Small intestine (tissue), 7 donors: ENCODE results near the gene TSKU. TPM values are rescaled to one million over a fixed set of nuclear protein-coding genes. Genes with fewer than 3 reads are reported as not detected.

Experiments
- DNase-seq, 2 donors: peaks; one replicate each; pipeline versions ENCODE4 v3.0.0 to v3.0.0-alpha.2; 2013
- FAIRE-seq: peaks from 2 replicates; lab custom pipeline; 2012; peaks lifted over from hg19 to GRCh38; lab: Jason Lieb, UNC
- H3K27ac ChIP-seq, 3 donors: one replicate each; pipeline ENCODE4 v1.5.1; 2013; ENCODE audit warnings: low read length in 2 of 3, mild to moderate bottlenecking in 2 of 3, control low read depth in 1 of 3, inconsistent platforms in 1 of 3, low read depth in 1 of 3, moderate library complexity in 1 of 3
- H3K27me3 ChIP-seq, 3 donors: one replicate each; pipeline ENCODE4 v1.6.1; 2013; ENCODE audit warnings: low read length in 3 of 3, inconsistent platforms in 1 of 3; ENCODE audit not compliant: control insufficient read depth in 3 of 3, insufficient read depth in 3 of 3
- H3K36me3 ChIP-seq, 3 donors: one replicate each; pipeline ENCODE4 v1.6.1; 2013; ENCODE audit warnings: low read length in 3 of 3, inconsistent platforms in 1 of 3, low read depth in 1 of 3, mild to moderate bottlenecking in 1 of 3, moderate library complexity in 1 of 3; ENCODE audit not compliant: control insufficient read depth in 3 of 3, insufficient read depth in 2 of 3
- H3K4me1 ChIP-seq, 3 donors: one replicate each; pipeline ENCODE4 v1.6.1; 2013; ENCODE audit warnings: low read length in 2 of 3, inconsistent platforms in 1 of 3, low read depth in 1 of 3, mild to moderate bottlenecking in 1 of 3, moderate library complexity in 1 of 3; ENCODE audit not compliant: control insufficient read depth in 3 of 3, insufficient read depth in 2 of 3
- H3K4me3 ChIP-seq, 3 donors: one replicate each; pipeline ENCODE4 v1.5.1; 2013; ENCODE audit warnings: low read length in 3 of 3, control low read depth in 1 of 3, inconsistent platforms in 1 of 3, low read depth in 1 of 3, mild to moderate bottlenecking in 1 of 3, moderate library complexity in 1 of 3
- H3K9me3 ChIP-seq, 2 donors: one replicate each; pipeline ENCODE4 v1.6.1; 2013; ENCODE audit warnings: low read depth in 1 of 2, low read length in 1 of 2; ENCODE audit not compliant: control insufficient read depth in 2 of 2, insufficient read depth in 1 of 2
- WGBS, 3 donors: extraction: QIAGEN DNeasy Blood & Tissue Kit; methylation state at CpG; one replicate each; pipeline ENCODE4 v1.1.7; 2013; 5-methylcytosine and 5-hydroxymethylcytosine counted together
- polyA plus RNA-seq, 4 donors: library from polyadenylated mRNA; stranded (reverse) in 3 of 4; unstranded in 1 of 4; fragments of 200-250 nt in 3 of 4; fragments of 120-200 nt in 1 of 4; gene quantifications; one replicate each; pipeline versions ENCODE4 v1.2.1 to v1.2.3, GENCODE V29; 2013
- donor health status: healthy with polysubstance abuse.
- donor health status: control.
- donor health status: control.
- donor health status: Bipolar disorder and iron deficiency.
- donor health status: healthy.

Gene TSKU
- polyA plus RNA-seq, 4 donors = 21.9 to 42.7 (median 26.2) TPM

- Histone ChIP-seq H3K4me3 (no peak overlapping the region), H3K27me3 (no peaks in the 10 kb centered on the region), H3K27ac (no peak overlapping the region), H3K4me1 (peaks cover 0 to 19% (median 4%) of the 10 kb centered on the region in 3 donors), H3K9me3 (no peaks in the 10 kb centered on the region), H3K36me3 (no peaks in the 10 kb centered on the region)
- FAIRE-seq (no peak), DNase-seq (no peak)
- 78 to 79% (median 78%) methylated on average over 8 of the region's 8 CpGs for WGBS, 3 donors
Measured at GRCh38 chr11:76738618-76739240, 44.4 kb upstream of the TSKU start.

GRCh38 chr11:76739798-76740197 is 43.4 kb upstream of the TSKU start:
- H3K4me3 ChIP-seq = no peak overlapping the region
- 80% methylated on average over 6 of the region's 6 CpGs for WGBS, 3 donors
- no peak for FAIRE-seq

GRCh38 chr11:76740772-76741171 is 42.4 kb upstream of the TSKU start:
- DNase-seq (no peak), FAIRE-seq (no peak)
- no peaks in the 10 kb centered on the region for H3K36me3 ChIP-seq
- WGBS, 3 donors = 53 to 64% (median 57%) methylated on average over 5 of the region's 5 CpGs
- H3K4me1 ChIP-seq = peaks cover 0 to 35% (median 7%) of the 10 kb centered on the region in 3 donors
- H3K27me3 ChIP-seq = no peaks in the 10 kb centered on the region
- no peaks in the 10 kb centered on the region for H3K9me3 ChIP-seq
- no peak overlapping the region for H3K27ac ChIP-seq
- H3K4me3 ChIP-seq = no peak overlapping the region

More at GRCh38 chr11:76739798-76740197, 43.4 kb upstream of the TSKU start:
- Histone ChIP-seq H3K27me3 (no peaks in the 10 kb centered on the region), H3K36me3 (no peaks in the 10 kb centered on the region), H3K9me3 (no peaks in the 10 kb centered on the region), H3K27ac (no peak overlapping the region), H3K4me1 (peaks cover 0 to 25% (median 7%) of the 10 kb centered on the region in 3 donors)
- DNase-seq = no peak

- no peak for DNase-seq
- peaks cover 0 to 3% of the 10 kb centered on the region in 2 donors for H3K9me3 ChIP-seq
- peaks cover 0 to 27% (median 6%) of the 10 kb centered on the region in 3 donors for H3K4me1 ChIP-seq
- H3K36me3 ChIP-seq = no peaks in the 10 kb centered on the region
- 67 to 94% (median 88%) methylated on average over 4 of the region's 4 CpGs for WGBS, 3 donors
- FAIRE-seq = no peak
- no peaks in the 10 kb centered on the region for H3K27me3 ChIP-seq
- H3K4me3 ChIP-seq = no peak overlapping the region
- no peak overlapping the region for H3K27ac ChIP-seq
Measured at GRCh38 chr11:76742902-76743301, 40.3 kb upstream of the TSKU start.

- no peaks in the 10 kb centered on the region for H3K27me3 ChIP-seq
- 47 to 70% (median 55%) methylated on average over 14 of the region's 14 CpGs for WGBS, 3 donors
- H3K9me3 ChIP-seq = peaks cover 0 to 3% of the 10 kb centered on the region in 2 donors
- H3K36me3 ChIP-seq = no peaks in the 10 kb centered on the region
- FAIRE-seq (no peak), DNase-seq (peak; percentile 66 to 88)
- peak overlapping the region; percentile 67 to 96 (median 82) for H3K27ac ChIP-seq
- peaks cover 0 to 41% (median 6%) of the 10 kb centered on the region in 3 donors for H3K4me1 ChIP-seq
- H3K4me3 ChIP-seq = no peak overlapping the region
Measured at GRCh38 chr11:76744186-76745043, 38.7 kb upstream of the TSKU start.

- no peak overlapping the region for H3K4me3 ChIP-seq
- peak overlapping the region; percentile 67 to 96 (median 82) for H3K27ac ChIP-seq
- no peak for DNase-seq
- no peak for FAIRE-seq
- H3K36me3 ChIP-seq = no peaks in the 10 kb centered on the region
- H3K9me3 ChIP-seq = peaks cover 0 to 3% of the 10 kb centered on the region in 2 donors
- no peaks in the 10 kb centered on the region for H3K27me3 ChIP-seq
- peaks cover 0 to 41% (median 6%) of the 10 kb centered on the region in 3 donors for H3K4me1 ChIP-seq
- WGBS, 3 donors = 22 to 67% (median 39%) methylated on average over 4 of the region's 4 CpGs
Measured at GRCh38 chr11:76745044-76745376, 38.1 kb upstream of the TSKU start.

- Histone ChIP-seq H3K4me1 (peaks cover 0 to 41% (median 6%) of the 10 kb centered on the region in 3 donors), H3K36me3 (no peaks in the 10 kb centered on the region), H3K27ac (peak overlapping the region; percentile 67 to 96 (median 82)), H3K9me3 (peaks cover 0 to 3% of the 10 kb centered on the region in 2 donors), H3K27me3 (no peaks in the 10 kb centered on the region), H3K4me3 (no peak overlapping the region)
- WGBS, 3 donors = 18 to 58% (median 23%) methylated on average over 8 of the region's 8 CpGs
- peak; percentile 91 to 96 for DNase-seq
- no peak for FAIRE-seq
Measured at GRCh38 chr11:76745561-76746207, 37.5 kb upstream of the TSKU start.
